Renal cortical epithelial cell (primary cell): ENCODE results near the gene DNAJC15. TPM values are rescaled to one million over a fixed set of nuclear protein-coding genes. Genes with fewer than 3 reads are reported as not detected.
"Not testable (repeated sequence)": the region's sequence is repeated elsewhere in the genome, so short reads cannot be mapped to it uniquely, and the experiment has no call there.

Source experiments
- DNase-seq: peaks from one replicate; pipeline ENCODE4 v3.0.0-alpha.2; 2011; ENCODE audit warnings: low read depth
- total RNA-seq: library from RNA; depleted of rRNA; stranded (reverse); fragments of >200 nt; gene quantifications from 2 replicates; pipeline ENCODE4 v1.2.3, GENCODE V29; 2014

DNAJC15 gene
- 8.2 and 23.7 TPM in 2 replicates for total RNA-seq

- DNase-seq: peak; percentile 54
These were observed at the start of gene DNAJC15 for GRCh38 chr13:43023289-43023963. Gene DNAJC15, plus strand, starts transcription at chr13:43023586. Its CDS starts 41 bp downstream, at chr13:43023627.

- DNase-seq: no peak
These were observed 47.3 kb upstream of the DNAJC15 start for GRCh38 chr13:42976066-42976465.

- DNase-seq: no peak
These were observed 46.1 kb upstream of the DNAJC15 start for GRCh38 chr13:42977219-42977659.

GRCh38 chr13:42981317-42981716, 42.1 kb upstream of the DNAJC15 start:
- DNase-seq: no peak

GRCh38 chr13:42981853-42982252, 41.5 kb upstream of the DNAJC15 start:
- DNase-seq: no peak

- no peak for DNase-seq
These were observed 39.4 kb upstream of the DNAJC15 start for GRCh38 chr13:42984026-42984425.

- no peak for DNase-seq
These were observed 38.7 kb upstream of the DNAJC15 start for GRCh38 chr13:42984691-42985090.

GRCh38 chr13:42985312-42986175, 37.8 kb upstream of the DNAJC15 start:
- DNase-seq: peak; percentile 91

- no peak for DNase-seq
These were observed 37.2 kb upstream of the DNAJC15 start for GRCh38 chr13:42986176-42986574.

GRCh38 chr13:42990291-42991232, 32.8 kb upstream of the DNAJC15 start:
- no peak for DNase-seq

GRCh38 chr13:42991233-42991897, 32.0 kb upstream of the DNAJC15 start:
- DNase-seq: not testable (repeated sequence)

- peak; percentile 58 for DNase-seq
These were observed 31.3 kb upstream of the DNAJC15 start, which contains the start of gene EPSTI1 for GRCh38 chr13:42991898-42992763. Gene EPSTI1, minus strand, starts transcription at chr13:42992241. Its CDS starts 76 bp downstream, at chr13:42992165.

- no peak for DNase-seq
These were observed 30.6 kb upstream of the DNAJC15 start for GRCh38 chr13:42992764-42993122.

- DNase-seq: no peak
These were observed 28.5 kb upstream of the DNAJC15 start for GRCh38 chr13:42994878-42995277.

GRCh38 chr13:42996584-42996983, 26.8 kb upstream of the DNAJC15 start:
- peak; percentile 77 for DNase-seq

- DNase-seq: no peak
These were observed 26.0 kb upstream of the DNAJC15 start for GRCh38 chr13:42997381-42997780.

- DNase-seq: no peak
These were observed 23.9 kb upstream of the DNAJC15 start for GRCh38 chr13:42999491-42999890.

GRCh38 chr13:43000676-43001075, 22.7 kb upstream of the DNAJC15 start:
- no peak for DNase-seq

- no peak for DNase-seq
These were observed 21.4 kb upstream of the DNAJC15 start for GRCh38 chr13:43002021-43002420.

GRCh38 chr13:43003010-43003409, 20.4 kb upstream of the DNAJC15 start:
- DNase-seq: no peak
